Measurements from ENCODE around the gene ZNF799.

GRCh38 chr19:12374026-12374425, 27.0 kb downstream of the ZNF799 start:
- no peak for TF ChIP-seq REST (IDR thresholded peaks at IDR 0.05; ENCODE audit: unreplicated experiment)
- TF ChIP-seq, protein P1, sequence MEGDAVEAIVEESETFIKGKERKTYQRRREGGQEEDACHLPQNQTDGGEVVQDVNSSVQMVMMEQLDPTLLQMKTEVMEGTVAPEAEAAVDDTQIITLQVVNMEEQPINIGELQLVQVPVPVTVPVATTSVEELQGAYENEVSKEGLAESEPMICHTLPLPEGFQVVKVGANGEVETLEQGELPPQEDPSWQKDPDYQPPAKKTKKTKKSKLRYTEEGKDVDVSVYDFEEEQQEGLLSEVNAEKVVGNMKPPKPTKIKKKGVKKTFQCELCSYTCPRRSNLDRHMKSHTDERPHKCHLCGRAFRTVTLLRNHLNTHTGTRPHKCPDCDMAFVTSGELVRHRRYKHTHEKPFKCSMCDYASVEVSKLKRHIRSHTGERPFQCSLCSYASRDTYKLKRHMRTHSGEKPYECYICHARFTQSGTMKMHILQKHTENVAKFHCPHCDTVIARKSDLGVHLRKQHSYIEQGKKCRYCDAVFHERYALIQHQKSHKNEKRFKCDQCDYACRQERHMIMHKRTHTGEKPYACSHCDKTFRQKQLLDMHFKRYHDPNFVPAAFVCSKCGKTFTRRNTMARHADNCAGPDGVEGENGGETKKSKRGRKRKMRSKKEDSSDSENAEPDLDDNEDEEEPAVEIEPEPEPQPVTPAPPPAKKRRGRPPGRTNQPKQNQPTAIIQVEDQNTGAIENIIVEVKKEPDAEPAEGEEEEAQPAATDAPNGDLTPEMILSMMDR (conservative IDR thresholded peaks at IDR 0.05; ENCODE audit: low read depth in 2 of 2): no peak

Data from GM23338 (cell line).